ENCODE measurements around the gene GPR107.

The GPR107 gene

GRCh38 chr9:130167927-130168326 is 114.2 kb downstream of the GPR107 start:
- peak; percentile 97 for DNase-seq

GRCh38 chr9:130171226-130172148 is 117.8 kb downstream of the GPR107 start:
- no peak for DNase-seq

GRCh38 chr9:130172161-130172857 is 118.6 kb downstream of the GPR107 start, which contains the start of gene NCS1:
TSS of gene NCS1 (plus strand) at chr9:130172404. CDS start at chr9:130172664, 260 bp downstream.
- DNase-seq, result peak; percentile 77

DNA sequence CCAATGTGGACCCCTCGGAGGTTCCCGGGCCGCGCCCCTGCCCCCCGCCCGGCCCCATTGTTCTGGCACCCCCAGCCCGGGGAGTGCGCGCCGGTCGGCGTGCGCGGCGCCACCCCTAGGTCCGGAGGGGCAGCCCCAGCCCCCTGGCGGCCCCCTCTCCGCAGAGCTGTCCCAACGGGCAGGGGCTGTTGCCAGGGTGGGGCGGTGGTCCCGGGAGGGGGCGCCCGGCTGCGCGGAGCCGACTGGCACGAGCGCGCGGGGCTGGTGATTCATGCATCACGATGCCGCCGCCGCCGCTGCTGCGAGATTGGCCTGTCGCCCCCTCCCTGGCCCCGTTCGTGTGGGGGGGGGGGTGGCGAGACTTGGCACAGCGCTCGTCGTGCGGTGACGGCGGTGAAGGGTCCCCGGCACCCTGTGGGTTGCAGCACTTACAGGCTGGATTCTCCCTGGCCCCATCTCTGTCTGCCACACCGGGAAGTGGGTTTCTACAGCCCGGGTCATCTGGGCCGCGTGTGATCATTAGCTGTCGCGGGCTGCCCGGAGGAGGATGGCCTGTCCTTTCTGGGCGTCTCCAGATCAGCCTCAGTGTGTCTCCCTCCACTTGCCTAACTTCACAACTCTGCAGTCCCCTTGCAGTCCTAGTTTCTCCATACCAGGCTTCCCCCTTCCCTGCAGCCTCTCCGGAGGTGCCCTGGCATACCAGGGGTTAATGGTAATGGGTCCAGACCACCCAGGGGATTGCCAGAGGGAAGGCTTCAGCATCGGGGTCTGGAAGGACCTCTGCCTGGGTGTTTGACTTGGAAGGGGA is 119.4 kb downstream of the GPR107 start:
- DNase-seq, result no peak

- no peak for DNase-seq
Observed at GRCh38 chr9:130173666-130173983, 119.9 kb downstream of the GPR107 start.

DNA sequence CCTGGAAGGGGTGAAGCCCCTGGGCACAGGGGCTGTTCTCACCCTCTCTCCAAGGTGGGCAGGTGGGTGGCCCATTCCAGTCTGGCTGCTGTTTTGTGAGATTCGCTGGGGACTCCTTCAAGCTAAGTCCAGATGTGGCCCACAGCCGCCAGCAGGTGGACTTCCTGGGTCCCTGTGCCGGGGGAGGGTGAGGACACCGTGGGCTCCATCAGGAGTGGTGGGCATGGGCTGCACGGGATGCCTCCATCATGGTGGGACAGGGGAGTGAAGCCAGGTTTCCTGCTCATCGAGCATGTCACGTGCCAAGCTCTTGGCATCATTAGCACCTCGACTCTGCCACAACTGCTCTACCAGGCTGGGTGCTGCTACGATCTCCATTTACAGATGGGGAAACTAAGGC is 120.3 kb downstream of the GPR107 start:
- DNase-seq, result no peak

DNA sequence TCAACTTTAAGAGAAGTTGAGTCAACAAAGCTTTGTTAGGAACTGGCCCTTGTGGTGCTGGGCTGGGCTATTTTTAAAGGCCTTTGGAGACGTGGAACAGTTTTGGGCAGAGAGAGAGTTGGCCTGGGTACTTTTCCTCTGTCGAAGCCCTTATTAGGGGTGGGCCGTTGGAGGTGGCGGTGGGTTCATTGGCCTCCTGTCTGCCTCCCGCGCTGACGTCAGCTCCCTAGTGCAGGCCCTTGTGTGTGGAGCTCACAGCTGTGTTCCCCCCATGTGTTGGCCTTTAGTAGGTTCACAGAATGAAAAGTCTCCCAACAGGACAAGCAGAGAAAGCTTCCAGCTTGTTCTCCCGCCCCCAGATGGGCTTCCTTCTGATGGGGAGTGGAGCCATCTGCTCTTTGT is 121.2 kb downstream of the GPR107 start:
- no peak for DNase-seq

GRCh38 chr9:130175355-130175754 is 121.6 kb downstream of the GPR107 start:
- no peak for DNase-seq

DNA sequence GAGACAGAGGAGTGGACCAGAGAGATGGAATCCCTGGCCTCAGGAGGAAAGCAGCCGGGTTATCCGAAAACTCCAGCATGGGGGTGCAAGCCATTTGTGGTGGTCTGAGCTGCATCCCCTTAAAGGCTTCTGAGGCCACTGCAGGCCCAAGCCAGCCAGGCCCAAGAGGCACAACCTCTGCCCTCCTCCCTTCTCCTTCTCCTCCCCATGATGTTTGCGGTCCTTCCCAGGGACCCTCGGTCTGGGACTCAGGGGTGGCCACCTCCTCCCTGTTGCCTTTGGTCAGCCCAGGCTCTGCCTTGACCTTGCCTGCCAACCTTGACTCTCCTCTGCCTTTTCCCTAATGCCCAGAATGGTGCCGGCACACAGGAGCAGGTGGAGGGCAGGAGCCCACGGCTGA is 123.1 kb downstream of the GPR107 start:
- no peak for DNase-seq

DNA sequence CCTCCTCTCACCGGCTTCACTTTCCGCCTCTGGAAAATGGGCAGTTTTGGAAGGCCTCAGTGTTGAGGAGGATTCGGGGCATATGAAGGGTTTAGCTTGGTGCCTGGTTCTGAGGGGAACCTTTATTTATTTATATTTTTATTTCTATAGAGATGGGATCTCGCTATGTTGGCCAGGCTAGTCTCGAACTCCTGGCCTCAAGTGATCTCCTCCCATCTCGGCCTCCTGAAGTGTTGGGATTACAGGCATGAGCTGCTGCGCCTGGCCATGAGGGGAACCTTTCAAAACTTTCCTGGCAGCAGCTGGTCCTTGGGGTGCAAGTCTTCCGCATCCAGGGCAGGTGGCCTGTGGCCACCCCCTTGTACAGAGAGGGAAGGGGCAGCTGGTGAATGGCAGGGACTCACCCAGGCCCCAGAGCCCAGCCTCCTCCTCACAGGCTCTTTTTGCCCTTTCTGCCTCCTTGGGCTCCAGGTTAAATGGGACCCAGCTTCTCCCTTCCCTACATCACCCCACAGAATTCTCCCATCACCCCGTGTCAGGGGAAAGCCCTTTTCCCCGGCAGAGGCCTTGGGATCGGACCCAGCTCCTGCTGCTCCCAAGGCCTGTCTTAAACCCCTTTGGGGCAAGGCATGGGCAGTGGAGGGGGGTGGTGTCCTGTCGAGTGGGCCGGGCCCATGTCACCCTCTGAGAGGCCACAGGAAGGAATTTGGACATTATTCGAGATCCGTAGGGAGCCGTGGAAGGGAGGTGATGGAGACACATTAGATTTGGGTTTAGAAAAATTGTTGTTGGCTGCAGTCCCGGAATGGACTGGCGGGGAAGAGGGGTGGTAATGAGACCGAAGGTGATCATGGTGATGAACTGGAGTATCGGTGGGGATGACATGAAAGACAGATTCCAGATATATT is 124.4 kb downstream of the GPR107 start:
- no peak for DNase-seq

GRCh38 chr9:130179331-130179907 is 125.7 kb downstream of the GPR107 start:
- no peak for DNase-seq

GRCh38 chr9:130180516-130180915 is 126.8 kb downstream of the GPR107 start:
- no peak for DNase-seq

DNA sequence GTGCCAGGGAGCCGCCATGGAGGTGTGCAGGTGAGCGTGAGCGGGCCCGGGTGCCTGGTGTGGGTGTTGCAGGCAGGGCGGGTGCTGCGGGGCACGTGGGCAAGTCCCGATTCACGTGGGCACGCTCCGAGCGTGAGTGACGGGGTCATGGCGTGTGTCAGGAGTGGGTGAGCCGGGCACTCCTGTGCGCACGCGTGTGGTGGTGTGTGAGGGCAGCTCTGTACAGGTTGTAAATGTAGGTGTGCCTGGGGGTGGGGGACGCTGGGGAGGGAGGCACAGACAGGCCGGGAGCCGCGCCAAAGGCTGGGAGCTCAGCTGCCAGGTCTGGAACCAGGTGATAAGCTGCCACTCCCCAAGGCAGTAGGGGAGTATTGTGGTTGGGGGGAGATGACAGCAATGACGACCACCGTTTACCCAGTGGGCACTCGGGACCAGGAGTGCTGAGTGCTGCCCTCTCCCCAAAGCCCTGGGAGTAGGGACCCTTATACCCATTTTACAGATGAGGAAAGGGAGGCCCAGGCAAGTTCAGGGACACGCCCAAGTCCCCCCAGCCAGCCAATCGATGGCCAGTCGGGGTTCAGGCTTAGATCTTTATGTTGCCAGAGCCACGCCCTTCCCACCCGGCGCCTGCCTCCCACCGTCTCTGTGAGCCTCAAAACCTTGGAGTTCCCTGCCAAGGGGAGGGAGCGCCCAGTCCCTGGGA is 128.1 kb downstream of the GPR107 start:
- DNase-seq, result no peak

DNA sequence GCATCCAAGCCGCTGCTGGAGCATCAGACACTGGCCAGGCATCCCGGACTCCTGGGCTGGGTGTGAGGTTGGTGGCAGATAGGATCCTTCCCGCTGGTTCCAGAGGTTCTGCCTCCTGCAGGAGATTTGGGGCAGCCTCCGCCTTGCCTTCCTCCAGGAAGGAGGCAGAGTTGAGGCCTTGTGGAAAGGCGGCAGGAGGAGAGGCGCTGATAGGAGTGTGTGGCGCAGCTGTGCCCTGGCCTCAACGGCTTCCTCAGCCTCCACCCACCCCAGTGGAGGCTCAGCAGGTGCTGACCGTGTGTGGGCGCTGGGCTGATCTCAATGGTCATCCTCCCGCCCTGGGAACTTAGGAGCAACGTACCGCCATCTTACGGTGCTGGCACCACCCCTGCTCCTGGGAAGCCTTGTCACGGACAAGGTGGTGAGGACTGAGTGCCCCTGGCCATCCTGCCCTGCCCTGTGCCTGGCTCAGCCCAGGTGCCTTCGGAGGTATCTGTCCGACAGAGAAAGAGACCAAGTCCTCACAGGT is 128.7 kb downstream of the GPR107 start:
- no peak for DNase-seq

DNA sequence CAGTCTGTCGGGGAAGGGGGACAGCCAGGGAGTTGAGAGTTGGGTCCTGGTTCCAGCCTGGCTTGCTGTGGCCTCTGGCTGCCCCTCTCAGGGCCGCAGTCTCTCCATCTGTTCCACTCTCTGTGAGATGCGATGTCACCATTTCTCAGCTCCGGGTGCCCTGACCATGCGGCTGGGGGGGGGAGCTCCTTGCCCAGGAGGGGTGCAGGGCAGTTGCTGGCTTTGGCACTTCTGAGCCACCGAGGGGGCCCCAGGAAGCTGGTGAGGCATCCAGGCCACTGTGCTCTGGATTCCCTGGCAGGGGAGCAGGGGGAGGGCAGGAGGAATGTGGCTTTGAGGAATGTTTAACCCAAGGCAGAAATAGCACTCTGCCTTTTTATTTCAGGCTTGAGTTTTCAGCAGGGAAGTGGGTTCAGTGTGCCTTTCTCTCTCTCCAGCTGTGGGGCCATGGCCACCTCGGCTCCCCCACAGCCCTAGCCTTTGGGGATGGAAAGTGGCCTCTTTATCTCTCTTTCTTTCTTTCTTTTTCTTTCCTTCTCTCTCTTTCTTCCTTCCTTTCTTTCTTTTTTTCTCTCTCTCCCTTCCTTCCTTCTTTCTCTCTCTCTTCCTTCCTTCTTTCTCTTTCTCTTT is 129.5 kb downstream of the GPR107 start:
- DNase-seq, result no peak

DNA sequence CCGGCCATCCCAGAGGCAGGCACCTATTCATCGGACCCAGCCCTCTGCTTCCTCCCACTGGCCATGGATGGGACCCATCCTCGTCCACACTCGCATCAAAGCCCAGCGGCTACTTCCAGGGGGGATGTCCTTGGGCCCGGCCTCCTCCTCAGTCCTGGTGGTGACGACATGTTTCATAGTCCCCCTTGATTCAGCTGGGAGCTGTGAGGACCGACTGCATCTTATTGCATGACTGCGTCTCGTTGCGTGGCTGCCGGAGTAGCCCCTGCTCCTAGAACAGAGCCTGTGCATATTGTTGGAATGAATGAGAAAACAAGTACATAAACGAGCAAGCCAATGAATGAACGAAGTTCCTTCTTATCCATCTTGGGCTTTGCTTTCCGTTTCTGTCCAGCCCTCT is 131.3 kb downstream of the GPR107 start:
- DNase-seq, result no peak

DNA sequence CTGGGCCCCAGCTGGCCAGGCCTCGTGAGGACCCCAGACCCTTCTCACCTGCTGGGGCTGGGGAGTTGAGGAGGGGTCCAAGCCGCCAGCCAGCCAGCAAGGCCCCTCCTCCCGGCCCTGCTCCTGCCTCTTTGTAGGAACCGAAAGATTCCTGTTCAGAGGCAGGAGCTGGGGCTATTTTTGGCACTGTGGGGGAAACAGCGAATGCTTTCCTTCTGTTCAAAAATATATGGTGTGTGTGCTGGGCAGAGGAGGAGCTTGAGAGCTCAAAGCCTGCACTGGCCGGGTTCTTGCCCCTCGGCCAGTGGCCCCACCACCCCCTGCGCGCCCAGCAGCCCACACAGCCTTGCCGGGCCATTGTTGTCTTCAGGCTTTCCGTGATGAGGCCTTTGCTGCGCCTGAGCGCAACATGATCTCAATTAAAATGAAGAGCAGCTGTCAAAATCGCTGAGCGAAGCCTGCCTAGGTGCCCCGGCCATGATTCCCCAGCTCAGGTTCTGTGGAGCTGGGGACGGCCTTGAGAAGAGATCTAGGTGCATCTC is 131.9 kb downstream of the GPR107 start:
- peak; percentile 84 for DNase-seq

- DNase-seq, result no peak
Observed at GRCh38 chr9:130186051-130186450, 132.3 kb downstream of the GPR107 start.

- no peak for DNase-seq
Observed at GRCh38 chr9:130186839-130187522, 133.3 kb downstream of the GPR107 start.

DNA sequence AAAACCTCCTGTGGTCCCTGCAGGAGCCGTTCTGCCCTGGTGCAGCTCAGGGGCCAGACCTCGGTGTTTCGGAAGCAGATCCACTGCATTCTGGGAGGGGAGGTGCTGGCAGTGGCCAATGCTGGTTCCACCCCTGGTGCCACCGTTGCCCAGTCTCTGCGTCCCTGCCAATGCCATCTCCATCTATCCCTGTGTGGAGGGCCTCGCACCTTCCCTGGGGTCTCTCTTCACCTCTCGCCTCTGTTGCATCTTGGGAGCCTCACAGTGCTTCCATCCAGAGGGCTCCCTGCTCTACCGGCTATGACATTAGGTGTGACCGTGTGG is 133.8 kb downstream of the GPR107 start:
- no peak for DNase-seq

Data from NCI-H2171 treated with DMSO at 0.1 percent for 48 hours (cell line).